Measurements from ENCODE around the gene XYLT2.
"Not testable (repeated sequence)": the region's sequence is repeated elsewhere in the genome, so short reads cannot be mapped to it uniquely, and the experiment has no call there.

Gene XYLT2

GRCh38 chr17:50307654-50308053 is 38.3 kb upstream of the XYLT2 start:
- TF ChIP-seq POLR2AphosphoS5 (IDR thresholded peaks at IDR 0.05; ENCODE audit: low read depth, low read length) (no peak), TAF1 (IDR thresholded peaks at IDR 0.05; ENCODE audit: low read depth, low read length) (no peak), POLR2A (IDR thresholded peaks at IDR 0.05; ENCODE audit: low read depth, low read length) (no peak), POU2F2 (IDR thresholded peaks at IDR 0.05; ENCODE audit: low read depth, low read length) (no peak), SPI1 (IDR thresholded peaks at IDR 0.05; ENCODE audit: low read depth, low read length) (no peak), PAX5 (IDR thresholded peaks at IDR 0.05; ENCODE audit: insufficient read depth, low read length, severe bottlenecking) (no peak)
- no peak for FAIRE-seq
- no peak for DNase-seq (ENCODE audit: insufficient read length, low spot score)

DNA sequence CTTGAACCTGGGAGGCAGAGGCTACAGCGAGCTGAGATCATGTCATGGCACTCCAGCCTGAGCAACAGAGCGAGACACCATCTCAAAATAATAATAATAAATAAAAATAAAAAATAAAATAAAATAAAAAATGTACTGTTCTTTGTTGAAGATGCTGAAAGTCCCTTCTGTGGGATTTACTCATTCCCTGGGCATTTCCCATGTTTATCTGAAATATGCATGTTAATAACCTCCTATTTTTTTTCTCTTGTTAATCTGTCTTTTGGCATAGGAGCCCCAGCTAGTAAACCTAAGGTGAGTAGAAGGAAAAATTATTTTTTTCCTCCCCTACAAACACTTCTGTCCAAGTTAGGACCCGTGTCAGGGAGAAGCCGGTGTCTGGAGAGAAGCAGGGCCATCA is 37.3 kb upstream of the XYLT2 start:
- FAIRE-seq: no peak
- no peak for DNase-seq (ENCODE audit: insufficient read length, low spot score)
- TF ChIP-seq POU2F2 (IDR thresholded peaks at IDR 0.05; ENCODE audit: low read depth, low read length) (no peak), TAF1 (IDR thresholded peaks at IDR 0.05; ENCODE audit: low read depth, low read length) (no peak), SPI1 (IDR thresholded peaks at IDR 0.05; ENCODE audit: low read depth, low read length) (no peak), POLR2A (IDR thresholded peaks at IDR 0.05; ENCODE audit: low read depth, low read length) (no peak), PAX5 (IDR thresholded peaks at IDR 0.05; ENCODE audit: insufficient read depth, low read length, severe bottlenecking) (no peak), POLR2AphosphoS5 (IDR thresholded peaks at IDR 0.05; ENCODE audit: low read depth, low read length) (no peak)

- TF ChIP-seq POLR2AphosphoS5 (IDR thresholded peaks at IDR 0.05; ENCODE audit: low read depth, low read length) (no peak), SPI1 (IDR thresholded peaks at IDR 0.05; ENCODE audit: low read depth, low read length) (no peak), POLR2A (IDR thresholded peaks at IDR 0.05; ENCODE audit: low read depth, low read length) (no peak), POU2F2 (IDR thresholded peaks at IDR 0.05; ENCODE audit: low read depth, low read length) (no peak), PAX5 (IDR thresholded peaks at IDR 0.05; ENCODE audit: insufficient read depth, low read length, severe bottlenecking) (no peak), TAF1 (IDR thresholded peaks at IDR 0.05; ENCODE audit: low read depth, low read length) (no peak)
- DNase-seq (ENCODE audit: insufficient read length, low spot score) (no peak), FAIRE-seq (no peak)
These were observed 35.3 kb upstream of the XYLT2 start for GRCh38 chr17:50310455-50311111.

DNA sequence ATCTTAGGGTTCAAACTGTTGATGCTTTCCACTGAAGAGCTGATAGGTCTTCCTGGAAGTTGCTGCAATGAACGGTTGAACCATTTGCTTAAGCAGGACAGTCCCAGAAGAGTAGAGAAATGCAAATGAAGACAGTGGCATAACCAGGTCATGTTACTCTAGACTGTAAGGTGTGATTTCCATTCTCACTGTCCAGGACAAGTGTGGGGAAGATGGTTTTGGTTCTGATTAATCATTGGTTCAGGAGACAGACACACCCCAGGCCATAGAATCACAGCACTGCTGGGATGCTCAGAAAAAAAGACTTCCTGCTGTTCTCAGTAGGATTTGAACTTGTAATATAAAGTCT is 34.8 kb upstream of the XYLT2 start:
- FAIRE-seq (no peak), DNase-seq (ENCODE audit: insufficient read length, low spot score) (no peak)
- no peak for TF ChIP-seq SPI1 (IDR thresholded peaks at IDR 0.05; ENCODE audit: low read depth, low read length)
- TF ChIP-seq POU2F2 (IDR thresholded peaks at IDR 0.05; ENCODE audit: low read depth, low read length): no peak
- no peak for TF ChIP-seq PAX5 (IDR thresholded peaks at IDR 0.05; ENCODE audit: insufficient read depth, low read length, severe bottlenecking)

DNA sequence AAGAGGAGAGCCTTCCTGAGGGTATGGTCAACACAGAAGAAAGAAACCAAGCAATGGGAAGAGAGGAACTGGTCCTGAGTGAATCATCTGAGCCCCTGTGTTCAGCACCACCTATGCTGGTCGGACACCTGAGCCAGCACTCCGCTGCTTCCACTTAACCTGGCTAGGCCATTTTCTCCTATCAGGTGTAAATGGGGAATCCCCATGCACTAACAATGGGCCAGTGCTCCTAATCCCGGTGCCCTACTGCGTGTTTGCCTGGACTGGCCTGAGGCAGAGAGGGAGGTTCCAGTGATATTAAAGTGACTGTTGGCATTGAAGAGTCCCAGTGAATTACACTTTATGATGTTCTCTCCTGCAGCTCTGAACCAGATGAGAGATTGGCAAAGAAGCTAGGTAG is 34.4 kb upstream of the XYLT2 start:
- FAIRE-seq: no peak
- TF ChIP-seq POU2F2 (IDR thresholded peaks at IDR 0.05; ENCODE audit: low read depth, low read length) (no peak), TAF1 (IDR thresholded peaks at IDR 0.05; ENCODE audit: low read depth, low read length) (no peak), PAX5 (IDR thresholded peaks at IDR 0.05; ENCODE audit: insufficient read depth, low read length, severe bottlenecking) (no peak), POLR2AphosphoS5 (IDR thresholded peaks at IDR 0.05; ENCODE audit: low read depth, low read length) (no peak), SPI1 (IDR thresholded peaks at IDR 0.05; ENCODE audit: low read depth, low read length) (no peak), POLR2A (IDR thresholded peaks at IDR 0.05; ENCODE audit: low read depth, low read length) (no peak)
- no peak for DNase-seq (ENCODE audit: insufficient read length, low spot score)

- TF ChIP-seq POLR2A (IDR thresholded peaks at IDR 0.05; ENCODE audit: low read depth, low read length) (no peak), PAX5 (IDR thresholded peaks at IDR 0.05; ENCODE audit: insufficient read depth, low read length, severe bottlenecking) (no peak), TAF1 (IDR thresholded peaks at IDR 0.05; ENCODE audit: low read depth, low read length) (no peak), POLR2AphosphoS5 (IDR thresholded peaks at IDR 0.05; ENCODE audit: low read depth, low read length) (no peak), POU2F2 (IDR thresholded peaks at IDR 0.05; ENCODE audit: low read depth, low read length) (no peak), SPI1 (IDR thresholded peaks at IDR 0.05; ENCODE audit: low read depth, low read length) (no peak)
- no peak for DNase-seq (ENCODE audit: insufficient read length, low spot score)
- no peak for FAIRE-seq
These were observed 33.6 kb upstream of the XYLT2 start for GRCh38 chr17:50312308-50312707.

DNA sequence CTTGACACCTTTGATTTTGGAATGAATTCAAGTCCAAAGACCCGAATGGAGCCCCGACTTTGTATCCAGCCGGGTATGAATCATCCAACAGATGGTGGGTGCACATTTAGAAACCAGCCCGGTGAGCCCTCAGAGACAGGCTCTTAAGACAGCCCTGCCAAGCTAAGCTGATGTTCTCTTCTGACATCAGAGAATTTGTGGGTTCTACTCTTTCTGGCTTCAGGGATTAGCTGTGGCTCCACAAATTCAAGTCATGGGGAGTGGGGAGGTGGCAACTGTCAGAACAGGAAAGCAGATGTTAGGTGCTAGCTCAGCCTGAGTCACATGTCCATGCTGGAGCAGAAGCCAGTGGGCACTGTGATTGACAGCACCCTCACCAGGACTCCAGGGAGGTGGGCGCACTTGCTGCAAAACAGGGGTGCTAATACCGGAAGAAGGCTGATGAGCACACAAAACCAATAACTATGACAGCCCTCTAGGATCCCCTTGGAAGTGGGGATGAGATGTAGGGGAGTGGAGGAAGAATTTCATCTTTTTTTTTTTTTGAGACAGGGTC is 31.4 kb upstream of the XYLT2 start:
- TF ChIP-seq POLR2AphosphoS5 (IDR thresholded peaks at IDR 0.05; ENCODE audit: low read depth, low read length) (no peak), POU2F2 (IDR thresholded peaks at IDR 0.05; ENCODE audit: low read depth, low read length) (no peak), POLR2A (IDR thresholded peaks at IDR 0.05; ENCODE audit: low read depth, low read length) (no peak), PAX5 (IDR thresholded peaks at IDR 0.05; ENCODE audit: insufficient read depth, low read length, severe bottlenecking) (no peak), TAF1 (IDR thresholded peaks at IDR 0.05; ENCODE audit: low read depth, low read length) (no peak)
- FAIRE-seq (no peak), DNase-seq (ENCODE audit: insufficient read length, low spot score) (no peak)

DNA sequence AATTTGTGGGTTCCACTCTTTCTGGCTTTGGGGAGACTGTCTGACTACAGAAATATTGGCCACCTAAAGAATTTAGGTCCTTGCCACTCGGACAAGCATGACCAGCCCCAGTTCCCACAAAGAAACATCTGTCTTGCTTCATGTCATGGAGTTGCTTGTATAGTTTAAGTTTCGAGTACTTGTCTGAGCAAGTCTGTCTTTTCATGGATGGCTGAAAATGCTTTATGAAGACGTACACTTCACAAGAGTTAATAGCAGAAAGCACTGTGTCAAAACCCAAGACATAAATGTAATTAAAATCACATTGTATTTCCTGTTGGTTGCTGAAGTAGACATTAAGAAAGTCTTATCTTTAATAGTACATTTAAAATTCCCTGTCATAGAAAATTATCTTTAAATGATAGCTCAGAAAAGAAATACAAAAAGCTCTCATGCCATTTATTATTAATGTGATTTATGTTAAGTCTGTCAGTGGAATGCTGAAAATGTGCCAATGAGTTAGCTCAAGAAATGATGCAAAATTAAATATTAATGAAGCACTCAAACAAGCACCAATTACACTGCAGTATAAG is 29.8 kb upstream of the XYLT2 start:
- no peak for FAIRE-seq
- DNase-seq (ENCODE audit: insufficient read length, low spot score): no peak
- TF ChIP-seq POLR2AphosphoS5 (IDR thresholded peaks at IDR 0.05; ENCODE audit: low read depth, low read length) (no peak), POLR2A (IDR thresholded peaks at IDR 0.05; ENCODE audit: low read depth, low read length) (no peak), SPI1 (IDR thresholded peaks at IDR 0.05; ENCODE audit: low read depth, low read length) (no peak), POU2F2 (IDR thresholded peaks at IDR 0.05; ENCODE audit: low read depth, low read length) (no peak), TAF1 (IDR thresholded peaks at IDR 0.05; ENCODE audit: low read depth, low read length) (no peak), PAX5 (IDR thresholded peaks at IDR 0.05; ENCODE audit: insufficient read depth, low read length, severe bottlenecking) (no peak)

DNA sequence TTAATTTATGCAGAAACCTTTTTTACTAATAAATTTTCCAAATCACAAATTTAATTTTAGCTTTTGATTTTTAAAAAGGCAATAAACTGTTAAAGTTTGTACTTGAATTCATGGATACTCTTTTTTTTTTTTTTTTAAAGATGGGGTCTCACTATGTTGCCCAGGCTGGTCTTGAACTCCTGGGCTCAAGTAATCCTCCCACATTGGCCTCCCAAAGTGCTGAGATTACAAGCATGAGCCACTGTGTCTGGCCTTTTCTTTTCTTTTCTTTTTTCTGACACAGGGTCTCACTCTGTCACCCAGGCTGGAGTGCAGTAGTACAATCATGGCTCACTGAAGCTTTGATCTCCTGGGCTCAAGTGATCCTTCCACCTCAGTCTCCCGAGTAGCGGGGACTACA is 29.3 kb upstream of the XYLT2 start:
- FAIRE-seq; DNase-seq (ENCODE audit: insufficient read length, low spot score): not testable (repeated sequence)

DNA sequence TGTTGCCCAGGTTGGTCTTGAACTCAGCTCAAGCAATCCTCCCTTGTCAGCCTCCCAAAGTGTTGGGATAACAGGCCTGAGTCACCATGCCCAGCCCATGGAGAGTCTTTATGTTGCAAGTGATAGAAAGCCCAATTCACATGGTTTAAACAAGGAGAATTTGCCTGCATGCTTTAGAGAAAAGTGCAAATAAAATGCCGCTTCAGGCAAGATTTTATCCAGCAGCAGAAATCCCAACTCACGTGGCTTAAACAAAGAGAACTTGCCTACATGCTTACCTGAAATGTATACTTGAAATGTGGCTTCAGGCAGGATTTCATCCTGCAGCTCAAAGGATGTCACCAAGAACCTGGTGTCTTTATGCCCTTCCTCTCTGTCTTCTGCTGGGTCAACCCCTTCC is 28.8 kb upstream of the XYLT2 start:
- DNase-seq (ENCODE audit: insufficient read length, low spot score) (no peak), FAIRE-seq (no peak)
- TF ChIP-seq POLR2A (IDR thresholded peaks at IDR 0.05; ENCODE audit: low read depth, low read length): no peak
- TF ChIP-seq POU2F2 (IDR thresholded peaks at IDR 0.05; ENCODE audit: low read depth, low read length): no peak
- no peak for TF ChIP-seq TAF1 (IDR thresholded peaks at IDR 0.05; ENCODE audit: low read depth, low read length)
- TF ChIP-seq POLR2AphosphoS5 (IDR thresholded peaks at IDR 0.05; ENCODE audit: low read depth, low read length): no peak
- no peak for TF ChIP-seq SPI1 (IDR thresholded peaks at IDR 0.05; ENCODE audit: low read depth, low read length)
- TF ChIP-seq PAX5 (IDR thresholded peaks at IDR 0.05; ENCODE audit: insufficient read depth, low read length, severe bottlenecking): no peak

Measured in GM12891 (cell line).